ENCODE data around the gene ATXN1. TPM values are rescaled to one million over a fixed set of nuclear protein-coding genes. Genes with fewer than 3 reads are reported as not detected.

The ATXN1 gene
- polyA plus RNA-seq, 1 donor from 2014 or later = 28.2 TPM

DNA sequence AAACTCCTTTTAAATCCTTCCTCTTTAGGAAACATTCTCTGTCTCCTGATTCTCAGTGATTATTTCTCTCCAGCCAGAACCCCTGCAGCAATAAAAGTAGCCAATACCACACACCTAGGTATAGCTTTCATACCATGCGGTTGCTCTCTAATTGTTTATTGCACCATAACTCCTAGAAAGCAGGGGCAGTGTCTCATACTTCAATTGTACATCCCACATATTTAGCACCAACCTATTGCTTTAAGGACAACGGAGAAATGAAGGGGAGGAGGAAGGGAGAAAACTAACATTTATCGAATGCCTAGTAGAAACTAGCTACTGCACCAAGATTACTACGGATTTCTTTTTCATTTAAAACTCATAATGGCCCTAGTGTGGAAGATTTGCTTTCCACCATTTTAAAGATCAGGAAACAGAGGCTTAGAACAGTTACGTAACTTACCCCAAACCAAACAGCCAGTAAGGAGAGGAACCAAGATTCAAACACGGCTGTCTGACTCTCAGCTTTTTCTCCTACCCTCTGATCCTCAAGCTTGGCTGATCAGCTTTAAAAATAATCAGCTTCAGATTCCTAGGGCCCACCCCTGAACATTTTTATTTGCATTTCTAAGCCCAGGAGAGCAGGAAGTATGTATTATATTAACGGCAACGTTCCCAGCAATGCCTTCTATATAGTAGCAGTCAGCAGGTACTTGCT lies 43.4 kb upstream of the ATXN1 start:
- H4K20me1 ChIP-seq (ENCODE audit: insufficient read depth) = no peaks in the 10 kb centered on the region
- H3K9ac ChIP-seq (ENCODE audit: low read length) = peak overlapping the region; percentile 96
- no peaks in the 10 kb centered on the region for H3K9me2 ChIP-seq (ENCODE audit: insufficient read depth, low read length)
- peak overlapping the region; percentile 68 for H3K4me3 ChIP-seq (ENCODE audit: low read length)
- H3K27me3 ChIP-seq (ENCODE audit: insufficient read depth, low read depth, low read length) = no peaks in the 10 kb centered on the region
- H3K79me2 ChIP-seq (replicated peaks; ENCODE audit: insufficient read depth, low read length) = no peaks in the 10 kb centered on the region
- H3K27ac ChIP-seq (ENCODE audit: low read length) = peak overlapping the region; percentile 99
- no peak for TF ChIP-seq SMC3 (conservative IDR thresholded peaks at IDR 0.05; ENCODE audit: poor library complexity)
- TF ChIP-seq, protein P1, sequence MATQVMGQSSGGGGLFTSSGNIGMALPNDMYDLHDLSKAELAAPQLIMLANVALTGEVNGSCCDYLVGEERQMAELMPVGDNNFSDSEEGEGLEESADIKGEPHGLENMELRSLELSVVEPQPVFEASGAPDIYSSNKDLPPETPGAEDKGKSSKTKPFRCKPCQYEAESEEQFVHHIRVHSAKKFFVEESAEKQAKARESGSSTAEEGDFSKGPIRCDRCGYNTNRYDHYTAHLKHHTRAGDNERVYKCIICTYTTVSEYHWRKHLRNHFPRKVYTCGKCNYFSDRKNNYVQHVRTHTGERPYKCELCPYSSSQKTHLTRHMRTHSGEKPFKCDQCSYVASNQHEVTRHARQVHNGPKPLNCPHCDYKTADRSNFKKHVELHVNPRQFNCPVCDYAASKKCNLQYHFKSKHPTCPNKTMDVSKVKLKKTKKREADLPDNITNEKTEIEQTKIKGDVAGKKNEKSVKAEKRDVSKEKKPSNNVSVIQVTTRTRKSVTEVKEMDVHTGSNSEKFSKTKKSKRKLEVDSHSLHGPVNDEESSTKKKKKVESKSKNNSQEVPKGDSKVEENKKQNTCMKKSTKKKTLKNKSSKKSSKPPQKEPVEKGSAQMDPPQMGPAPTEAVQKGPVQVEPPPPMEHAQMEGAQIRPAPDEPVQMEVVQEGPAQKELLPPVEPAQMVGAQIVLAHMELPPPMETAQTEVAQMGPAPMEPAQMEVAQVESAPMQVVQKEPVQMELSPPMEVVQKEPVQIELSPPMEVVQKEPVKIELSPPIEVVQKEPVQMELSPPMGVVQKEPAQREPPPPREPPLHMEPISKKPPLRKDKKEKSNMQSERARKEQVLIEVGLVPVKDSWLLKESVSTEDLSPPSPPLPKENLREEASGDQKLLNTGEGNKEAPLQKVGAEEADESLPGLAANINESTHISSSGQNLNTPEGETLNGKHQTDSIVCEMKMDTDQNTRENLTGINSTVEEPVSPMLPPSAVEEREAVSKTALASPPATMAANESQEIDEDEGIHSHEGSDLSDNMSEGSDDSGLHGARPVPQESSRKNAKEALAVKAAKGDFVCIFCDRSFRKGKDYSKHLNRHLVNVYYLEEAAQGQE (IDR thresholded peaks at IDR 0.05; ENCODE audit: borderline replicate concordance) = peak; percentile 13
- peak overlapping the region; percentile 2 for H2AFZ ChIP-seq (ENCODE audit: low read depth, low read length)
- H3F3A ChIP-seq (ENCODE audit: insufficient read depth, low read length, poor library complexity, severe bottlenecking) = peaks cover 3% of the 10 kb centered on the region
- no peaks in the 10 kb centered on the region for H3K36me3 ChIP-seq (ENCODE audit: insufficient read depth, low read length)
- peak overlapping the region; percentile 60 for H3K4me2 ChIP-seq (ENCODE audit: low read length)
- H3K9me3 ChIP-seq (ENCODE audit: low read length) = peaks cover 7% of the 10 kb centered on the region

DNA sequence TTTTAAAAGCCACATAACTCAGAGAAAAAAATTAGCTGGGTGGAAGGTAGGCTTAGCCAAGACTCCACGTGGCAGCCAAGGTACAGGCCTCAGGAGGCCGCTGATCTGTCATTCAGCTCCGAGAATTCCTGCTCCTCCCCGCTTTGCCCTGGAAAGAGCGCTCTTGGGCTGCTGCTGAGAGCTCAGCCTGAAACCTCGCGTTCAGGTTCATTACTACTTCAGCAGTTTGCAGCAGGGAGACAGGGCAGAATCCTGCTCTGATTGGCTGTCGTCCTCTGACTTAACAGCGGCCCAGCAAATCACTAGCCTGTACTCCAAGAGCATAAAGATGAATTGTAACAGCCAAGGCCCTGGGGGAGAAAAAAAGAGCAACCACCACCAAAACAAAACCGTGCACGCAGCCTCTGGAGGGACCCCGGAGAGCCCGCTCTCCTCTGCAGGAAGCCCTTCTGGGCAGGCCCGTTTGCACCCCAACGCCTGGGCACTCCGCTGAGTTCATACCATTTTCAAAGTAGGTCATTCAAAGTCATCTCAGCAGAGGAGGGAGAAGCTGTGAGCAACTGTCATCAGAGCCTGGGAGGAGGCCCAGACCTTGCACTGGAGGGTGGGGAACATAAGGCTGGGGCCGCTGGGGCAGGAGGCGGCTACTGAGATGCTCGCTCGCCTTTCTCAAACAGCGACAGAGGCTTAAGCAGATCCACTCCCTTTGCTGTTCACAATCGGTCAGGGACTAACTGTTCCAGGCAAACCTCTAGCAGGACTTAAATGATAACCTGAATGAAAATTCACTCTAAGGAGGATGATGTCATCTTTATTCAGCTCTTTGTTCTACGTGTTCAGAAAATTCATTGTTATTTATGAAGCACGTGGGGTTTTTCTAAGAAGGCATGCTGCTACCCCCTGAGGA lies 42.3 kb upstream of the ATXN1 start:
- H3K9me3 ChIP-seq (ENCODE audit: low read length) = no peaks in the 10 kb centered on the region
- H4K20me1 ChIP-seq (ENCODE audit: insufficient read depth) = no peaks in the 10 kb centered on the region
- peak overlapping the region; percentile 3 for H2AFZ ChIP-seq (ENCODE audit: low read depth, low read length)
- TF ChIP-seq SMC3 (conservative IDR thresholded peaks at IDR 0.05; ENCODE audit: poor library complexity) (peak; percentile 70), POLR2AphosphoS5 (IDR thresholded peaks at IDR 0.05) (peak; percentile 93), EP300 (conservative IDR thresholded peaks at IDR 0.05; ENCODE audit: poor library complexity, severe bottlenecking) (no peak), MXI1 (conservative IDR thresholded peaks at IDR 0.05; ENCODE audit: poor library complexity, severe bottlenecking) (peak; percentile 82), TAF1 (IDR thresholded peaks at IDR 0.05; ENCODE audit: low read depth) (peak; percentile 84), RAD21 (conservative IDR thresholded peaks at IDR 0.05) (peak; percentile 79), EZH2 (IDR thresholded peaks at IDR 0.05; ENCODE audit: borderline replicate concordance, insufficient read depth, low read length, poor library complexity, severe bottlenecking) (no peak)
- TF ChIP-seq, protein P2, sequence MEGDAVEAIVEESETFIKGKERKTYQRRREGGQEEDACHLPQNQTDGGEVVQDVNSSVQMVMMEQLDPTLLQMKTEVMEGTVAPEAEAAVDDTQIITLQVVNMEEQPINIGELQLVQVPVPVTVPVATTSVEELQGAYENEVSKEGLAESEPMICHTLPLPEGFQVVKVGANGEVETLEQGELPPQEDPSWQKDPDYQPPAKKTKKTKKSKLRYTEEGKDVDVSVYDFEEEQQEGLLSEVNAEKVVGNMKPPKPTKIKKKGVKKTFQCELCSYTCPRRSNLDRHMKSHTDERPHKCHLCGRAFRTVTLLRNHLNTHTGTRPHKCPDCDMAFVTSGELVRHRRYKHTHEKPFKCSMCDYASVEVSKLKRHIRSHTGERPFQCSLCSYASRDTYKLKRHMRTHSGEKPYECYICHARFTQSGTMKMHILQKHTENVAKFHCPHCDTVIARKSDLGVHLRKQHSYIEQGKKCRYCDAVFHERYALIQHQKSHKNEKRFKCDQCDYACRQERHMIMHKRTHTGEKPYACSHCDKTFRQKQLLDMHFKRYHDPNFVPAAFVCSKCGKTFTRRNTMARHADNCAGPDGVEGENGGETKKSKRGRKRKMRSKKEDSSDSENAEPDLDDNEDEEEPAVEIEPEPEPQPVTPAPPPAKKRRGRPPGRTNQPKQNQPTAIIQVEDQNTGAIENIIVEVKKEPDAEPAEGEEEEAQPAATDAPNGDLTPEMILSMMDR (IDR thresholded peaks at IDR 0.05; ENCODE audit: poor library complexity, severe bottlenecking) = peak; percentile 71
- TF ChIP-seq, protein P1 (IDR thresholded peaks at IDR 0.05; ENCODE audit: borderline replicate concordance) = peak; percentile 89
- H3K4me2 ChIP-seq (ENCODE audit: low read length) = peak overlapping the region; percentile 60
- H3K27me3 ChIP-seq (ENCODE audit: insufficient read depth, low read depth, low read length) = no peaks in the 10 kb centered on the region
- H3K79me2 ChIP-seq (replicated peaks; ENCODE audit: insufficient read depth, low read length) = no peaks in the 10 kb centered on the region
- H3K4me3 ChIP-seq (ENCODE audit: low read length) = peak overlapping the region; percentile 68
- no peaks in the 10 kb centered on the region for H3K9me2 ChIP-seq (ENCODE audit: insufficient read depth, low read length)
- peak overlapping the region; percentile 96 for H3K9ac ChIP-seq (ENCODE audit: low read length)
- H3F3A ChIP-seq (ENCODE audit: insufficient read depth, low read length, poor library complexity, severe bottlenecking) = peaks cover 3% of the 10 kb centered on the region
- H3K27ac ChIP-seq (ENCODE audit: low read length) = peak overlapping the region; percentile 99
- H3K36me3 ChIP-seq (ENCODE audit: insufficient read depth, low read length) = no peaks in the 10 kb centered on the region

Measured in neural cell (in vitro differentiated cells).